Measurements from ENCODE around the gene ACER3.

ACER3 gene

DNA sequence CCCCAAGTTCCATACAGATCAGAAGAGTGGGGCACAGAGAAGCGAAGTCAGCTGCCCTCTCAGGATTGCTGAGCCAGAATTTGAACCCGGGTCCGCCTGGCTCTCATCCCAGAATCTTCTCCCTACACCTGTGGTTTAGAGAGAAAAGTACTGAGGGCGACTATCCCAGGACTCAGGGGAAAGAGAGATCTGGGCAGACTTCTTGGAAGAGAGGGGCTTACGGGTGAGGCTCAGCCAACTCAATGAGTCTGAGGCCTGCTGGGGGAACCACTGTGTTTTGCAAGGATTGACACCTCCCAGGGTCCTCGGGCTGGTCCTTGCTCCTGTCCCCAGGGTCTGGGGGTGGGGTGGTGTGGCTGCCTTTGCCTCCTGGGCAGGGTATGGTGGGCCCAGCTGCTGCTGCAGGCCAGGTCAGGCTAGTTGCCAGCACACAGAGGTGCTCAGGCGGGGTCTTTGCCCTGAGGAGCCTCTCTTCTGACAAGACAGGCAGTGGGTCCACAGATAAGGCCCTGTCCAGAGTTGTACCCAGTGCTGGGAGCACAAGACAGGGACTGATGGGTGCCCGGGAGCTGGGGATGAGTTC, 207.2 kb downstream of the ACER3 start:
- TF ChIP-seq CTCF (IDR thresholded peaks at IDR 0.05; ENCODE audit: low read depth, low read length): no peak
- DNase-seq (ENCODE audit: low read depth in 2 of 2): no peak
- peak overlapping the region; percentile 66 for H3K4me3 ChIP-seq (replicated peaks in 1 of 2; ENCODE audit: low read depth in 2 of 2, low read length in 2 of 2)

DNA sequence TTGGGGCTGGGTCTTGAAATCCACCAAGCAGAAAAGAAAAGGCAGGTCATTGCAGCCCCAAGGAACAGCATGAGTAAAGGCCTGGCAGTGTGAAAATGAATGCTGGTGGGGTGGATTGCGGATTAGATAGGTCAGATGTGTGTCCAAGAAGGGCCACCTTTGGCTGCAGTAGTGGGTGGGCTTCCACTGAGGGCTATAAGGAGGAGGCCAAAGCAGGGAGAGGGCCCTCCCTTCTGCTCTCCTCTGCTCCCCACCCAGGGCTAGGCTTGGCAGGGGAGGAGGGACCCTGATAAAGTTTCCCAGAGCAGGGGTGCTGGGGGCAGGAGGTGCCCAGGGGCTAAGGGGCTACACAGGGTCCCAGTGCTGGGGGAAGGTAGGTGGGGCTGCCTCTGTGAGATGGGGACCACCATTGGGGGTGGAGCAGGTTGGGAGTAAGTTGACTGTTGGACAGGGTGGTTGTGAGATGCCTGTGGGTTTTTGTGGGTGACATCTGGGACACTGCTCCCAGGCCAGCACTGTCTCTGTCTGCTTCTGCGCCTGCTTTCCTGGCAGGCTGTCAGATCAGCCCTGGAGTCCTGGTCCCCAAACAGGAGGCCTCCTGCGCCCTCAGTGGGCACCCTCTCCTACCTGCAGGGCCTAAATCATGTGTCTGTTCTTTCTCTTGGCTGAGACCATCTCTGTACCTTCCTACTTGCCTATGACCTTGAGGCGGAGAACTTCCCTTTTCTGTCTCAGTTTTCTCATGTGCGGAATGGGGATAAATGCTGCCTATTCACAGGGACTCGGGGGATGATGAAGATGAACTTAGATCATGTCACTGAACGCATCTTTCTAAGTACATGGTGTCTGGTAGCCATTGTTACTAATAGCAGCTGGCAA, 208.0 kb downstream of the ACER3 start:
- DNase-seq (ENCODE audit: low read depth in 2 of 2): no peak
- no peak for TF ChIP-seq CTCF (IDR thresholded peaks at IDR 0.05; ENCODE audit: low read depth, low read length)

DNA sequence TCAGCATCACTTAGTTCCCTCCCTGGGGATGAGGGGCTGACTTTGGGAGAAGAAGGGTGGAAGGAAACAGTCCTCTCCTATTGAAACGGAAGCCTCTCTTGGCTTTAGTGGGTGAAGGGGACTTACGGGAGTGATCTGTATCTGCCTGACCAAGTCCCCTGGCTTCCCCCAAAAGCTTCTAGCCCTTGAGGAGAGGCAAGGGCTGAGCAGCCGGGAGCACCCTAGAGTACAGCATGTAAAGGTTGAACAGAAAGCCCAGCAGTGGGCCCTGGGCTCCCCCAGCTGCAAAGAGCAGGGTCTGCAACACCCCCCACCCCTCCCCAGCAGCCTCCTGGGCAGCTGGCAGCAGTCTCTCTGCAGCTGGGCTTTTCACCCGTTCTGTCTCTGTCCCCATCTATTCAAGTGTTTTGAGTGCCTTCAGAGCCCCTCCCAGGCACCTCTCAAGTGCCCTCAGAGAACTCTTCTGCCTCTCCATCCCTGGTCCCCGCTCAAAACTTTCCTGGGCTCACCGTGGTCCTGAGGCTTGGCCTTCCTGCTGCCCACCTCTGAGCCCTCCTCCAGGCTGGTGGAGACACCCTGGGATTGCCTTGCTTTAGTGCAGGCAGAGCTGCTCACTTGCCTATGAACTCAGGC, 208.7 kb downstream of the ACER3 start:
- TF ChIP-seq CTCF (IDR thresholded peaks at IDR 0.05; ENCODE audit: low read depth, low read length): no peak
- DNase-seq (ENCODE audit: low read depth in 2 of 2): no peak
- H3K4me3 ChIP-seq (replicated peaks in 1 of 2; ENCODE audit: low read depth in 2 of 2, low read length in 2 of 2): no peak overlapping the region

More for the DNA sequence above, 208.0 kb downstream of the ACER3 start:
- H3K4me3 ChIP-seq (replicated peaks in 1 of 2; ENCODE audit: low read depth in 2 of 2, low read length in 2 of 2): no peak overlapping the region

DNA sequence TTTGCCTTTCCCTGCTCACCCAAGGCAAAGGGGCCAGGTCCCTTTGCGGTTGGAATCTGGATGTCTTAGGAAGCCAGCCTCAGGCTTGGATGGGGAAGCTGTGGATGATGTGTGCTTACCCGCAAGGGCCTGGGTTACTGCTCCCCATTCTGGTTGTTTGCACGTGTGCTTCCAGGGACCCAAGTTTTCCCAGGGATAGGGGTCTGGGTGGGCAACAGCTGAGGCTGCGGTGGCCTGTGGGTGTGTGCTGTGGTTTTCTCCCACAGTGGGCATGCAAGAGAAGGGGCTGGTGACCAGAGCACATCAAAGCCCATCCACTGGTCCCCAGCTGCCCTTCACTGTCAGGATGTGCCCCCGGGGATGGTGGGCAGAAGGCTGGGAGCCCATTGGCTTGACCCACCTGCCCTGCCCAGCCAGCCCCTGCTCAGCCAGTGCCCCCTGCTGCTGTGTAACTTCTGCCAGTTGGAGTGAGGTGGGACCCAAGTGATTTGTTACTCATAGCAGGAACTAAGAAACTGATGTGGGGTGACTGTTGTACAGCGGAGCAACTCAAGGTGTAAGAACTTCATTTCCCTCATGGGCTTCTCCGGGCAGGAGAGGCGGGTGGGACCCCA, 209.4 kb downstream of the ACER3 start:
- DNase-seq (ENCODE audit: low read depth in 2 of 2): no peak
- no peak overlapping the region for H3K4me3 ChIP-seq (replicated peaks in 1 of 2; ENCODE audit: low read depth in 2 of 2, low read length in 2 of 2)
- TF ChIP-seq CTCF (IDR thresholded peaks at IDR 0.05; ENCODE audit: low read depth, low read length): no peak

DNA sequence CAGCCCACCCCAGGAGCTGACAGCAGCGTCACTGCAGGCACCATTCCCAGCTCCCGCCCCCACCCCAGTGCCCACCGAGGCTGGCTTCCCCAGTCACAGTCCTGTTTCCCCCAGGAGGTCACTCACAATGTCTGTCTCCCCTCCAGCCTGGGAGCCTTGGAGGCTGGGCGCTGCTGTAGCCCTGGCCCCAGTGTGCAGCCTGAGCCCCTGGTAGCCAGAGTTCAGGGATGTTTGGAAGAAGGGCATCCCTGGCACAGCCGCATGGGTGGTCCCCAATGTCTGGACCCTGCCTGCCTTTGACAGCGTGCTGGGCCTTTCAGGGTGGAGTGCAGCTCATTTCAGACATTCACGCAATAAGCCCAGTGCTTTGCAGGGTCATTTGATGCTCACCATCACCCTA, 210.4 kb downstream of the ACER3 start:
- TF ChIP-seq CTCF (IDR thresholded peaks at IDR 0.05; ENCODE audit: low read depth, low read length): no peak
- no peak for DNase-seq (ENCODE audit: low read depth in 2 of 2)
- H3K4me3 ChIP-seq (replicated peaks in 1 of 2; ENCODE audit: low read depth in 2 of 2, low read length in 2 of 2): no peak overlapping the region

GRCh38 chr11:77071671-77072605, 211.2 kb downstream of the ACER3 start:
- H3K4me3 ChIP-seq (replicated peaks in 1 of 2; ENCODE audit: low read depth in 2 of 2, low read length in 2 of 2): no peak overlapping the region
- TF ChIP-seq CTCF (IDR thresholded peaks at IDR 0.05; ENCODE audit: low read depth, low read length): no peak
- DNase-seq (ENCODE audit: low read depth in 2 of 2): peak; percentile 10 to 22
